Activated CD8-positive, alpha-beta memory T cell treated with anti-CD3 and anti-CD28 coated beads for 1 hour (primary cell): ENCODE measurements around the gene TMEM44.
"Not testable (repeated sequence)": the region's sequence is repeated elsewhere in the genome, so short reads cannot be mapped to it uniquely, and the experiment has no call there.

Source experiments
- DNase-seq, 2 donors: peaks; one replicate each; pipeline ENCODE4 v3.0.0-alpha.2; 2020; ENCODE audit warnings: low read depth in 1 of 2; ENCODE audit errors: extremely low read depth in 1 of 2

Gene TMEM44

GRCh38 chr3:194647747-194648146, 14.5 kb upstream of the TMEM44 start:
- no peak for DNase-seq

GRCh38 chr3:194642769-194643168, 9.6 kb upstream of the TMEM44 start:
- DNase-seq, result no peak

- peak in 1 of 2 donors; percentile 22 for DNase-seq
These were observed 7.6 kb upstream of the TMEM44 start for GRCh38 chr3:194640829-194641228.

- no peak for DNase-seq
These were observed 5.9 kb upstream of the TMEM44 start for GRCh38 chr3:194638991-194639605.

- no peak for DNase-seq
These were observed 4.6 kb upstream of the TMEM44 start for GRCh38 chr3:194637541-194638400.

- DNase-seq, result no peak
These were observed 3.8 kb upstream of the TMEM44 start for GRCh38 chr3:194637066-194637465.

- DNase-seq, result no peak
These were observed 340 bp downstream of the TMEM44 start for GRCh38 chr3:194632809-194633348.

GRCh38 chr3:194632226-194632808, 902 bp downstream of the TMEM44 start:
- DNase-seq, result no peak

- no peak for DNase-seq
These were observed 1.5 kb downstream of the TMEM44 start for GRCh38 chr3:194631696-194632095.

- not testable (repeated sequence) for DNase-seq
These were observed 2.5 kb downstream of the TMEM44 start for GRCh38 chr3:194630681-194631080.

- DNase-seq, result no peak
These were observed 8.3 kb downstream of the TMEM44 start for GRCh38 chr3:194624956-194625355.

- DNase-seq, result no peak
These were observed 9.5 kb downstream of the TMEM44 start for GRCh38 chr3:194623449-194624290.

GRCh38 chr3:194622621-194623340, 10.4 kb downstream of the TMEM44 start:
- no peak for DNase-seq

GRCh38 chr3:194621947-194622346, 11.3 kb downstream of the TMEM44 start:
- DNase-seq, result no peak

GRCh38 chr3:194620196-194620595, 13.0 kb downstream of the TMEM44 start:
- DNase-seq, result no peak

- DNase-seq, result no peak
These were observed 13.5 kb downstream of the TMEM44 start for GRCh38 chr3:194619741-194620140.

- no peak for DNase-seq
These were observed 14.2 kb downstream of the TMEM44 start for GRCh38 chr3:194618858-194619608.

- DNase-seq, result no peak
These were observed 15.4 kb downstream of the TMEM44 start for GRCh38 chr3:194617827-194618226.

GRCh38 chr3:194617143-194617671, 16.0 kb downstream of the TMEM44 start:
- DNase-seq, result no peak
